HG03460 (cell line): ENCODE results near the gene DCHS1.
"Not testable (repeated sequence)": the region's sequence is repeated elsewhere in the genome, so short reads cannot be mapped to it uniquely, and the experiment has no call there.

Experiments
- ATAC-seq: cut with Tn5 transposase; IDR thresholded peaks from one replicate; pipeline ENCODE4 v1.9.1; 2021; ENCODE audit not compliant: unreplicated experiment

The DCHS1 gene, protein sequence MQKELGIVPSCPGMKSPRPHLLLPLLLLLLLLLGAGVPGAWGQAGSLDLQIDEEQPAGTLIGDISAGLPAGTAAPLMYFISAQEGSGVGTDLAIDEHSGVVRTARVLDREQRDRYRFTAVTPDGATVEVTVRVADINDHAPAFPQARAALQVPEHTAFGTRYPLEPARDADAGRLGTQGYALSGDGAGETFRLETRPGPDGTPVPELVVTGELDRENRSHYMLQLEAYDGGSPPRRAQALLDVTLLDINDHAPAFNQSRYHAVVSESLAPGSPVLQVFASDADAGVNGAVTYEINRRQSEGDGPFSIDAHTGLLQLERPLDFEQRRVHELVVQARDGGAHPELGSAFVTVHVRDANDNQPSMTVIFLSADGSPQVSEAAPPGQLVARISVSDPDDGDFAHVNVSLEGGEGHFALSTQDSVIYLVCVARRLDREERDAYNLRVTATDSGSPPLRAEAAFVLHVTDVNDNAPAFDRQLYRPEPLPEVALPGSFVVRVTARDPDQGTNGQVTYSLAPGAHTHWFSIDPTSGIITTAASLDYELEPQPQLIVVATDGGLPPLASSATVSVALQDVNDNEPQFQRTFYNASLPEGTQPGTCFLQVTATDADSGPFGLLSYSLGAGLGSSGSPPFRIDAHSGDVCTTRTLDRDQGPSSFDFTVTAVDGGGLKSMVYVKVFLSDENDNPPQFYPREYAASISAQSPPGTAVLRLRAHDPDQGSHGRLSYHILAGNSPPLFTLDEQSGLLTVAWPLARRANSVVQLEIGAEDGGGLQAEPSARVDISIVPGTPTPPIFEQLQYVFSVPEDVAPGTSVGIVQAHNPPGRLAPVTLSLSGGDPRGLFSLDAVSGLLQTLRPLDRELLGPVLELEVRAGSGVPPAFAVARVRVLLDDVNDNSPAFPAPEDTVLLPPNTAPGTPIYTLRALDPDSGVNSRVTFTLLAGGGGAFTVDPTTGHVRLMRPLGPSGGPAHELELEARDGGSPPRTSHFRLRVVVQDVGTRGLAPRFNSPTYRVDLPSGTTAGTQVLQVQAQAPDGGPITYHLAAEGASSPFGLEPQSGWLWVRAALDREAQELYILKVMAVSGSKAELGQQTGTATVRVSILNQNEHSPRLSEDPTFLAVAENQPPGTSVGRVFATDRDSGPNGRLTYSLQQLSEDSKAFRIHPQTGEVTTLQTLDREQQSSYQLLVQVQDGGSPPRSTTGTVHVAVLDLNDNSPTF (N-terminal part only)

DNA sequence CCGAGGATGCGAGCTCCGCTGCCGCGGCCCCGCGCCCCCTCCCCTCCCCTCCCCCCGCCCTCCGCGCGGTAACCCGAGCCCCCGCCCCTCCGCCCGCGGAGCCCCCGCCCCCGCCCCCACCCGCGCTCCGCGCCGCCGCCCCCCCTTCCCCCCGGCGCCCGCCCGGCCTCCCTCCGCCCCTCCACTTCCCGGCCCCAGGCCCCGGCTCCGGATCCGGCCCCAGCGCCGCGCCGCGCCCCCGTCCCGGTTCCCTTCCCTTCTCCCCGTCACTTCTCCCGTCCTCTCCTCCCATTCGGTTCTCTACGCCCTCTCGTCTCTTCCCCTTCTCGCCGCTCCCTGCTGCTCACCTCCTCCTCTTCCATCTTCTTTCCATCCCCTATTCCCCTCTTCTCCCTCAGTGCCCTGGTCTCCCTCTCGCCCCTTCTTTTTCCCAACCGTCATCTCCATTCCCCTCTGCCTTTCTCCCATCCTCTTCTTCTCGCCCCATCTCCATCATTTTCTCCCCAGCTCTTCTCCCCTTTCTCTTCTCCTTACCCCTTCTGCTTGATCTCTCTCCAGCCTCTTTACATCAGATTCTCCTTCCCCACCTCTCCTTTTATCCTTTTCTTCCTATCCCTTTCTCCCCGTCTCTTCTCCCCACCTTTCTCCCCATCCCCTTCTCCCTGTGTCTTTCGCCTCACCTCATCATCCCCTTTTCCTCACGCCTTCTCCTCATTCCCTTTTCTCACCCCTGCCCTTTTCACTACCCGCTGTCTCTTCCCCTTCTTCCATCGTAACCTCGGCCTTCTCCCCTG lies at the start of gene DCHS1:
Gene DCHS1 (minus strand): TSS at position 20 of the 794 bp plus-strand sequence. CDS start 14,196 bp downstream, outside the sequence.
- ATAC-seq: no peak

DNA sequence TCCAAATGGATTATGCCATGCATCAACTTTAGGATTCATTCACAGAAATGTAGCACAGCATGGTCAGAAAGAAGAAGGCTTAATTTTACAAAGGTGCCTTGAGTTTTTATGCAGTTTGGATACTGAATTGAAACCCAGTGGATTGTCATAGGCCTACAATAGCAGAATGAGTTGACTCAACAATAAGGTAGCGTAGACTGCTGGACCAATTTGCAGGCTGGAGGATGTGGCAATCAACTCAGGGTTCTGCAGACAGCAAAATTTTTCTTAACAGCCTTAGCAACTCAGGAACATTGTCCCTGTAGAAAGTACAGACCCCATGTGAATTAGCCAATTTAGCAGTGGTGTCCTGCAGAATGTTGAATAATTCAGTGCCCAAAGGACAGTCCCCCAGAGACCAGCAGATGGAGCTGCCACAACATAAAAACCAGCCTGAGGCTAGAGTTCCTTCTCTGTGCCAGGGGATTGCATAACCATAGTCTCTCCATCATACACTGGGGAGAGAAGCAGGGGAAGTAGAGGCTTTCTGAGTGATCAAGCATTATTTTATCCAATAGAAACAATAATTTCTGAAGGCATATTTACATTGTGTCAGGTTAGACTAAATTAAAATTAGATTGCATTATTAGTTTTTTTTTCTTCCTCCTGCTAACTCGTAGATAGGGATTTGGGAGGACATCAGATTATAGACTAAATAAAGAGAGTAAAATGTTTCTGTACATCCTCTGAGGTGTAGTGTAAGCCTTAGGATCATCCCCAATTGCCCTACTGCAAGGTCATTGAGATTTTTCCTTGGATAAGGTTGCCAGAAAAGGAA lies 47.8 kb upstream of the DCHS1 start:
- ATAC-seq: no peak

DNA sequence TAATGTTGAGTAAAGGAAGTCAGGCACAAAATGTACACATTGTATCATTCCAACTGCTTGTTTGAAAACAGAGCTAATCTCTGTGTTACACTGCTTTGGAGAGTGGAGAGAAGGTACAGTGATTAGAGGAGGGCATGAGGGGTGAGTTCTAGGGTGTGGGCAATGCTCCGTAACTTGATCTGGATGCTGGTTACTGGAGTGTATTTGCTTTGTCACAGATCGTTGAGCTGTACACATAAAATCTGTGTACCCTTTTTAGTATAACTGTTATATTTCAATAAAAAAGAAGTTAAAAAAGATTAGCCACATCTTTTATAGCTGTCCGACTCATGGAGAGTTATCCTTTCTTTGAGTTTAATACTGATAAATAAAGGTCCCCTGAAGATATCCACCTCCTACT lies 46.3 kb upstream of the DCHS1 start:
- not testable (repeated sequence) for ATAC-seq

DNA sequence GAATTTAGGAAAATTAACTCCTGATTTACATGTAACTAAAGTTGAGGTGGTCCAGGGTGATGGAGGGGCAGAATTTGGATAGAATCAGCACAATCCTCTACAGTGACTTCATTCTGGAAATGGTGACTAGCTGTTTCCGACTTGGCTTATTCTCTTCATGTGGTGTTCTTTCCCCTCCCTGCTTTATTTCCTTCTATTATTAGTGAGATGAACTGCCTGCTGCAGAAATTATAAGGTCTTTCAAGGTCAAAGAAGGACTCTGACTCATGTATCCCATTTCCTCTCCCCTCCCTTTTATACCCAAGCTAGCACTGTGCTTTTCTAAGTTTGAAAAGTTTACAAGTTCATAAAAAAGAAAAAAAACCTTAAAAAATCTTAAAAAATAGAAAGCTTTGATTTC lies 39.8 kb upstream of the DCHS1 start:
- no peak for ATAC-seq

DNA sequence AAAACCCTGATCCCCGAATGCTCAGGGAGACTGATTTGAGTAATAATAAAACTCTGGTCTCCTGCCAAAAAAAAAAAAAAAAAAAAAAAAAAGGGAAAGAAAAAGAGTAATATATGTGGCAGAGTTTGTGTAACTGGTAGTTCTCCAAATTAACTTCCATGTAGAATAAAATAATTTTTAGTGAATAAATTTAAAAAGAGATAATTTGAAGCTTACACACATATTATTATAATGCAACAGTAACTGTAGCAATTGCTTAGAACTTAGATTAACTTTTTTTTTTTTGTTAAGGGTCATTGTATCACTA lies 38.6 kb upstream of the DCHS1 start:
- ATAC-seq: no peak

DNA sequence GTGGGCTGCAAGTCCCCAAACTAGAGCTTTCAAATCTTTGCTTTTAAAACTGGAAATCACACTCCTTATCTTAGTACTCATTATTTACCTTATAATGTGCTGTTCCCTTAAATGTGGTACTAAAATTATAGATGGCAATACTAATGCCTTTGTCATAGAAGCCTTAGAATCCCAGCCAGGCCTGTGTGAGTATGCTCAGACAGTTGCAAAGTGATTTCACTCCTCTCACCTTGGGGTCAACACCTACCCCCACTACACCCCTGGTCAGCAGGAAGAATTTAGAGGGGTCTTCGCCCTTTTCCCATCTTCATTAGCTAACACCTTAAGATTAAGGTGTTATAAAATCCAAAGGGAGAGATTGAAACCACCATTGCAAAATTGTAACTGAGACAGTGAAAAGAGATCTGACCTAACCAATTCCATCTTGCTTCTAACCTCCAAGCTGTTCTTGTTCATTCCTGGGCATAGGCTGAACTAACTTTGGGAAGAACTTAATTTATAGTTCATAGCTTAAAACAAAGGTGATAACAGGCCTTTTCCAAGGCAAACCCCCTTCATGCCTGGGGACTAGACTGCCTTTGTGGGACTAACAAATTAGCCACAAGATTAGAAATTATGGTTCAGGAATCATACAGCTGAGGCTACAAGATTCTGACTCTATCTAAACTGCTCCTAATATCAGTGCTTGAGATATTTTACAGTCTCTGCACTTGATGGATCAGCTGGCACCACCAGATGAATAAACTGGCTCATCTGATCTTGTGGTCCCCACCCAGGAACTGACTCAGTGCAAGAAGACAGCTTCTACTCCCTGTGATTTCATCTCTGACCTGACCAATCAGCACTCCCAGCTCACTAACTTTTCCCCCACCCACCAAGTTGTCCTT lies 38.0 kb upstream of the DCHS1 start:
- no peak for ATAC-seq

DNA sequence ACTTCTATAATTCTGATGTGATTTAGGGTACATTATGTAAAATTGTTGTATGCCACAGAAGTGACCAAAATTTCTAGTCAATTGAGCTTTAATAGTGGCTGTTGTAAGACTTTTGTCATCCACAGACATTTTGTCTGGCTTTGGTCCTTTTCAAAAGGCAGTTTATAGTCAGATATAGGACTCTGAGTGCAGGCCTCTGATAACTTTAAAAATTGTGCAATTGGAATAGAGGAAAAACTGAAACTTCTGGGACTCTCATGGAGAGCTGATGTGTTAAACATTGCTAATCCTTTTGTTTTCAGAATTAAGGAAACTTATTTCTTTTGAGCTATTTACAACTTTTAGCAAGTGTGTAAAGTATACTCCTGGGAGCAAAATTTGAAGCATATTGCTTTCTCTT lies 36.5 kb upstream of the DCHS1 start:
- ATAC-seq: no peak

DNA sequence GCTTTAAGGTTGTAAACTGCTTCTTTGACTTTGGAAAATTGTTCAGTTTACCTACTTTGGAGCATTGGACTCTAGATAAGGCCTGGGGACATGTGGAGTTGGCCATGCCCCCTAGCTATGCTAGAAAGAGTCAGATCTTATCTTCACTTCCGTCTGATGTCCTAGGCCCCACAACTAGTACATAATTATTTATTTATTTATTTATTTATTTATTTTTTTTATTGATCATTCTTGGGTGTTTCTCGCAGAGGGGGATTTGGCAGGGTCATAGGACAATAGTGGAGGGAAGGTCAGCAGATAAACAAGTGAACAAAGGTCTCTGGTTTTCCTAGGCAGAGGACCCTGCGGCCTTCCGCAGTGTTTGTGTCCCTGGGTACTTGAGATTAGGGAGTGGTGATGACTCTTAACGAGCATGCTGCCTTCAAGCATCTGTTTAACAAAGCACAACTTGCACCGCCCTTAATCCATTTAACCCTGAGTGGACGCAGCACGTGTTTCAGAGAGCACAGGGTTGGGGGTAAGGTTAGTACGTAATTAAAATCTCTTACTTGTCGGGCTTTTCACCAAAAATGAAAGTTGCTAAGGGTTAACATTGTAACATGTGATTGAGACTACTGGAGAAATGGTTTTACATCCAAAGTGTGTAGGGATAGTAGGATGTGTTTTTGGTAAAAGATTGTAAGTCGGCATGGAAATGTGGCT lies 35.0 kb upstream of the DCHS1 start:
- not testable (repeated sequence) for ATAC-seq

DNA sequence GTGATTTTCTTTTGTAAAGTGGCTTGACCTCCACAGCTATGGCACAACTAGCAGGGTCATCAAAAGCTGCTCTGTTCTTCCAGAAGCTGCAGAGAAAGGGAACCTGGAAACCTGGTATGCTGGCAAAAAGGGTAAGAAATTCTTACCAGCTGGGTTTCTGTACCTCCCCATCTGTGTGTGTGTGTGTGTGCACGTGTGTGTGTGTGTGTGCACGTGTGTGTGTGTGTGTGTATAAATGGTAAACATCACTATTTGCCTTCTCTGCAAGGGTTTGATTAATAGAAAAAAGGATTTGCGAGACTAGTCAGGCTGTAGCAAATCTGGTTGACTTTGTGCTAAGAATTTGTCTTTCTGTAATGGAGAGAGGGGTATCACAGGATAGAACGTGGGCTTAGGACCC lies 32.3 kb upstream of the DCHS1 start:
- no peak for ATAC-seq

DNA sequence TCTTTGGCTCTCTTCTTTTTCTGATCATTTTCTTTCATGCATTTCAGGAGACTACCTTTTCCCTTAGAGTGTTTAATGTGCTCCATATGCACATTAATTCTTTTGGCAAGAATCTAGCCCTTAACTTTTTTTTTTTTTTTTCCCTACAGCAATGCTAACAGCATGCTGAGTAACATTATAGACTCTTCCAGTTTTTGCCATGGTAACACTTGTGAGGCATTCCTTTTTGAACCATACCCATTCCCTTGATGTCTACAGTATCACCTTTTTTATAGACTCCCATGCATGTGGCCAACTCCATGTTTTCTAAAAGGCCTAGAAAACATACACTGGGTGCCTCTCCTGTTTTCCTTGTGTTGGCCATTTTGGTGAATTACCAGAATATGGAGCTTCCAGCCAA lies 30.4 kb upstream of the DCHS1 start:
- no peak for ATAC-seq

DNA sequence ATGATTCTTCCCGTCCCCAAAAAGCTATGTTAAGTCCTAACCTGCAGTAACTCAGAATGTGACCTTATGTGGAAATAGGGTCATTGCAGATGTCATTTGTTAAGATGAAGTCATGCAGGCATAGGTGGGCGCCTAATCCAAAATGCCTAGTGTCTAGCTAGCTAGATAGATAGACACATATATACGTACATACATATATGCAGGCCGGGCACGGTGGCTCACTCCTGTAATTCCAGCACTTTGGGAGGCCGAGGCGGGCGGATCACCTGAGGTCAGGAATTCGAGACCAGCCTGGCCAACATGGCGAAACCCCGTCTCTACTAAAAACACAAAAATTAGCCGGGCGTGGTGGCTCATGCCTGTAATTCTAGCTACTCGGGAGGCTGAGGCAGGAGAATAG lies 28.5 kb upstream of the DCHS1 start:
- ATAC-seq: not testable (repeated sequence)

DNA sequence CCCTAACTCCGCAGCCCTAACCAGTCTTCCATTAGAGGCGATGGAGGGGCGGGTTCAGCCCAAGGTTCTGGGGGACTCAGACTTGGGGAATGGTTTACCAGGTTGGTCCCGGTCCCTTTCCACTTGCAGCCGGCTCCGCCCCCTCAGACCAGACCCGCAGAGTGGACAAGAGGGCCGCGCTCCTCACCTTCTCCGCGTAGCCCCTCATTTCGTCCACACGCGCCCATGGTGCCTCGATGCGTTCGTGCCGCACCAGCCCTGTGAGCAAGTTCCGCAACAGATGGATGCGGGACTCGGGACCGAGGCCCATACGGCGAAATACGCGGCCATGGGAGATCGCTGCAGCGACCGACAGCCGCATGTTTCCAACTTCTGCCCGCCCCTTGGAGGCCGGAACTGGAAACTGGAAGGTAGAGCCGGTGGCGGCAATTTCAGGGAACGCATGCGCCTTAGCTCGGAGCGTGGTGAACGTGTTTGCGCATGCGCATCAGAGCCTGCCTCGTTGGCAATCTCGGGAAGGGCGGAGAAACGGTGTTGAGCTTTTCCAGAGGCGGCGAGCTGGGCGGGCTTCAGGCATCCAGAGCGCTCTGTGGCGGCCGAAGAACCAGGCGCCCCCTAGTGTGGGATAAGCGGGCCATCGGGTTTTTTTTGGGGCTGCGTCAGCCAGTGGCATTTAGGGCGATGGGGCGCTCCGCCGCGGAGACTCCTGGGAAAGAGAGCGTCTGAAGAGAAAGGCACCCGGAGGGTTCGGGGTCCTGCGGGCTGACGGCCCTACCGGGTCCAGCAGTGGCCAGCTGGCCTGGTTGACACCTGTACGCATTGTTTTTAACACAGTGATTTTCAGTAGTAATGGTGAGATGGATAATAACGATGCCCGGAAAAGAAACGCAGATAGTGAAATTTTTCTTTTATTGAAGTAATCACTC lies 27.6 kb upstream of the DCHS1 start, which contains the start of gene MRPL17:
Gene MRPL17 (minus strand): TSS at position 405 of the 926 bp plus-strand sequence. CDS start 44 bp downstream, at position 361.
- peak; percentile 93 for ATAC-seq

DNA sequence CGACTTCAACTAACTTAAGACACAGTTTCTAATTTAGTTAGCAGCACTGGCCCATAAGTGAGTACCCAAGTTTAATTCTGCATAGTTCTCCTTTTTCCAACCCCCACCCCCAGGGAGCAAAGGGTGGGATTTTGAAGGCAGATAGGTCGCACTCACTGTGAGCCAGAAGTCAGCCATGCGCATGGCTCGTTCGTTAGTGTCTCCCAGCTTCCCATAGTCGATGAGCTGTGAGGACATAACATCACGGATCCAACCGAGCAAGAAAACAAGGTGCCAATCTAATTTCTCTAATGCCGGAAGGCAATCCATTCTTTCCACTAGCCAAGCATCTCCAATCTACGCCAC lies 27.0 kb upstream of the DCHS1 start:
- ATAC-seq: peak; percentile 5

DNA sequence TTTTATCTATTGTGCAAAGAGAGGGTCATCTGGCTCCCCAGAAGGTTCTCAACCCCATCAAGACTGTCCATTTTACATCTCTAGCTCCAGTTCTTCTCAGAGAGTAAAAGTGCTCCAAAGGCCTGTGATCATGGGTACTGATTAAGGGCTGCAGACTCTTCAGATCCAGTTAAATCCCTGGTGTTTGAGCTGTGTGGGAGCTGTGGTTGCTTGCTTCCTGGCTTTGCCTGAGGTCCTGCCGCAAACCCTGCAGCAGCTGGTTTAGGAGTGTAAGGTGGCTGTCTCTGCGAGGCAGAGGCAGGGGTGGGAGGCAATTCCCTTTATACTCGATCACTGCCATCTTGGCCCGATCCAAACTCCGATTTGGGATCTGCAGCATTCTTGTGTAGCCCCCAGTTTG lies 26.3 kb upstream of the DCHS1 start:
- ATAC-seq: no peak

DNA sequence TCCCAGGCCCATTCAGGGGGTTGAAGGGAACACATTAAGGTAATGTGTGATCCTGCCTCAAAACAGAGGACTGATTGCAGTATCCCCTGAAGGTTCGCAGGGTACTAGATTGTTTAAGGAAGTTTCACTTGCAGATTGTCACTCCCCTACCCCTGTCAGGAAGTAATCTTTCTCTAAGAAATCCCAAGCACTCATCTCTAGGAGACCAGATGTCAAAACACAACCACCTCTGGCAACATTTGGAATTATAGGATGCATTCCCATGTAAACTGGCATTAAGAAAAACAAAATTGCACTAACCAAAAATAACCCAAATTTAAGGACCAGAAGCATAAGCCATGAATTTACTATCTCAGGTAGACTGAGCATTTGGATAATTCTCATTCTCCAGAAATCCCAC lies 25.9 kb upstream of the DCHS1 start:
- no peak for ATAC-seq

DNA sequence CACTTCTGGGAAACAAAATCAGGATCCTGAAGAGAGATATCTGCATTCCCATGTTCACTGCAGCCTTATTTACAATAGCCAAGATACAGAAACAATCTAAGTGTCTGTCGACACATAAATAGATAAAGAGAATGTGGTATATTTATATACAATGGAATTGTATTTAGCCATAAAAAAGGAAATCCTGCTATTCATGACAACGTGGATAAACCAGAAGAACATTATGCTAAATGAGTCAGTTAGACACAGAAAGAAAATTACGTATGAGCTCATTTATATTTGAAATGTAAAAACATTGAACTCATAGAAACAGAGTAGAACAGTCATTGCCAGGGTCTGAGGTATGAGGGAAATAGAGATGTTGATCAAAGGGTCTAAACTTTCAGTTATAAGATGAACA lies 21.4 kb upstream of the DCHS1 start:
- ATAC-seq: no peak

DNA sequence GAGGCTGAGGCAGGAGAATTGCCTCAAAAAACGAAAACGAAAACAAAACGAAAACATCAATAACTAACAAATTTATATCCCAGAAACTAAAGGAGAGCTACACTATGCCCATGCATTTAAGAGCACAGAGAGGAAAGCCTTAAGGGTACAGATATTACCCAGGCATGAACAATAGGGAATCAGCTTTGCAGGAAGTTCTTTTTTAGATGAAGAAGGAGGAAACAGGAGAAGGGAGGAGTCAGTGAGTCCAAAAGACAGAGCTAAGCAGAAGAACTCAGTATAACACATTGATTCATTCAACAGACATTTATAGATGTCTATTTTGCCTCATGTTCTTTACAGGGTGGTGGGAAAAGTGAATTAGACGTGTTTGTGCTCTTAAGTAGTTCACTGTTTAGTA lies 19.3 kb upstream of the DCHS1 start:
- ATAC-seq: no peak
